ENCODE measurements around the gene FXYD5.

FXYD5 gene

DNA sequence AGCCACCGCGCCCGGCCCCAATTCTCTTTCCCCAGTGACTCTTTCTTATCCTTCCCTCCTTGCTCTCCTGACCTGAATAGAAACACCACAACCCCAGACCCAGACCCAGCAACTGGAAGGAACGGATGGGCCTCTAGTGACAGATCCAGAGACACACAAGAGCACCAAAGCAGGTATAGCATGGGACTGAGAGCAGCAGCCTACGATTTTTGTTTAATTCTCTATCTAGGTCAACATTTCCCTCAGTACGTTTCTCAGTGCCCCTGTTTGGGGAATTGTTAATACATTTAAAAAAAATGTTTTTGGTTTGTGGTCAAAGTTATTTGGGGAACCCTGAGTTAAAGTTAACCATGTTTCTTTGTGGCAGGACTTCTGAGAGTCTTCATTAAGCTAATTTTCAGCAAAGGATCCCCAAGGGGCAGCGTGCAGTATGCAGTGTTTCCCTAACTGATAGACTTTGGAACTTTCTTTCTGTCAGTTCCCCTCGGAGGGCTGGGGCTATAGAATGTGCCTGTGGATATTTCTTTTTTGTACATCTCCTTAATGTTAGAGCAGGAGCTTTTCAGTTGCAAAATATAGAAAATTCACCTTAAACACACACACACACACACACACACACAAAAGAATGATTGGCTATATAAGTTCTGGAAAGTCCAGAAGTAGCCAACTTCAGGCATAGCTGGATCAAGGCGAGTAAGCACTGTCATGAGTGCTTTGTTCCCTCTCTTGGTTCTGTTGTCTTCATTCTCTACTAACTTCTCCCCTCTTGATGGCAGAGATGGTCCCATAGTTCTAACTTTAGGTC, 6.3 kb downstream of the FXYD5 start:
- no peak overlapping the region for H3K4me3 ChIP-seq (ENCODE audit: low read length in 2 of 2)
- peaks cover 6 to 15% of the 10 kb centered on the region in 2 donors for H3K9me3 ChIP-seq (ENCODE audit: control insufficient read depth in 2 of 2, low read length in 2 of 2)
- H3K9ac ChIP-seq (ENCODE audit: low read length in 2 of 2) = no peak overlapping the region
- peaks cover 3 to 5% of the 10 kb centered on the region in 2 donors for H3K36me3 ChIP-seq (ENCODE audit: control insufficient read depth in 2 of 2, insufficient read depth in 2 of 2, low read length in 2 of 2)
- H3K27ac ChIP-seq (ENCODE audit: low read length) = no peak overlapping the region
- no peaks in the 10 kb centered on the region for H3K4me1 ChIP-seq (ENCODE audit: control insufficient read depth, insufficient read depth, low read length)
- peaks cover 5 to 6% of the 10 kb centered on the region in 2 donors for H3K27me3 ChIP-seq (ENCODE audit: control insufficient read depth in 1 of 2, insufficient read depth in 2 of 2, low read length in 2 of 2)

DNA sequence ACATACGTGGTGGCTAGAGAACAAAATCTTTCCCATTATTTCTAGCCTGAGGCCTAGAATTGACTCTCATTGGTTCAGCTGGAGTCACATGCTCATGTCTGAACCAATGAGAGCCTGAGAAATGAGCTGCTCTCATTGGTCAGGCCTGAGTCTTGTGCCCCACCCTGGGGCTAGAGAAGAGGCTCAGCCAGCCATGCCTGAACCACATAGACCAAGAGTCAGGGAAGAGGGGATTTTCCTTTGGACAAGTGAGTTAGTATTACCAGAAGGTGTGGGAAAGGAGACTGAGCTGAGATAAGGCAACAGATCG, 6.9 kb downstream of the FXYD5 start:
- Histone ChIP-seq H3K27ac (ENCODE audit: low read length) (no peak overlapping the region), H3K36me3 (ENCODE audit: control insufficient read depth in 2 of 2, insufficient read depth in 2 of 2, low read length in 2 of 2) (peaks cover 5 to 7% of the 10 kb centered on the region in 2 donors), H3K4me1 (ENCODE audit: control insufficient read depth, insufficient read depth, low read length) (no peaks in the 10 kb centered on the region), H3K9ac (ENCODE audit: low read length in 2 of 2) (no peak overlapping the region), H3K4me3 (ENCODE audit: low read length in 2 of 2) (no peak overlapping the region), H3K9me3 (ENCODE audit: control insufficient read depth in 2 of 2, low read length in 2 of 2) (peaks cover 11 to 19% of the 10 kb centered on the region in 2 donors), H3K27me3 (ENCODE audit: control insufficient read depth in 1 of 2, insufficient read depth in 2 of 2, low read length in 2 of 2) (peaks cover 2 to 3% of the 10 kb centered on the region in 2 donors)

DNA sequence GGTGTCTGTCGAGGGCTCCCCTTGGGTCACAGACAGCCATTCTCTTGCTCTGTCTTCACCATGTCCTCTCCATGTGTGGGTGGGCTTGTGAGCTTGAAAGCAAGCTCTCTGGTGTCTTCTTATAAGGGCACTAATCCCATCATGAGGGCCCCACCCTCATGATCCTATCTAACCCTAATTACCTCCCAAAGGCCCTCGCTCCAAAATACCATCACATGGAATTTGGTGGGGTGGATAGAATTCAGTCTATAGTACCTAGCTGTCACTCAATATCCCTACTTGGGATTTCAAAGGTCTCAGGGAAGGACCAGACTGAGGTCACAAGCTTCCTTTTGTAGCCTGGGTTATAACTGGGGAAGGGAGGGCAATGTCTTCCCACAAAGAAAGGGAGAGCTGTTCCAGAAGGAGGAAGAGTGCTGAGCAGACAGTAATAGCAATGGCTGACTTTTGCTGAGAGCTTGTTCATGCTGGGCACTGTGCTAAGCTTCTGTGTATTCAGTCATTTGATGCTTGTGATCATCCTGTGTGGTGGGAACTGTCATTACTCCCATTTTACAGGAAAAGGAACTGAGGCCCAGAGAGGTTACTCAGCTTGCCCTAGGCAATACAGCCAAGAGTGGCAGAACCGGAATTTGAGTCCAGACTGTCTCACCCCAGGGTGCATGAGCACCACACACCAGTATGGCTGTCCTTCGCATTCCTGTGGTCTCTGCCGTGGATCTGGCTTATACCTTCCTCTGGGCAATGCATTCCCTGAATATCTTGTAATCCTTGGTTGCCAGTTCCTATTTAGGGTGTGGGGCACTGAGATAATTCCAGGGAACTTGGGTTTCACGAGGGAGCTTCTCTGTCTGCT, 8.2 kb downstream of the FXYD5 start:
- peaks cover 17 to 22% of the 10 kb centered on the region in 2 donors for H3K9me3 ChIP-seq (ENCODE audit: control insufficient read depth in 2 of 2, low read length in 2 of 2)
- H3K4me1 ChIP-seq (ENCODE audit: control insufficient read depth, insufficient read depth, low read length) = no peaks in the 10 kb centered on the region
- H3K27me3 ChIP-seq (ENCODE audit: control insufficient read depth in 1 of 2, insufficient read depth in 2 of 2, low read length in 2 of 2) = peaks cover 0 to 2% of the 10 kb centered on the region in 2 donors
- no peak overlapping the region for H3K9ac ChIP-seq (ENCODE audit: low read length in 2 of 2)
- H3K27ac ChIP-seq (ENCODE audit: low read length) = no peak overlapping the region
- peaks cover 7 to 9% of the 10 kb centered on the region in 2 donors for H3K36me3 ChIP-seq (ENCODE audit: control insufficient read depth in 2 of 2, insufficient read depth in 2 of 2, low read length in 2 of 2)
- H3K4me3 ChIP-seq (ENCODE audit: low read length in 2 of 2) = no peak overlapping the region

DNA sequence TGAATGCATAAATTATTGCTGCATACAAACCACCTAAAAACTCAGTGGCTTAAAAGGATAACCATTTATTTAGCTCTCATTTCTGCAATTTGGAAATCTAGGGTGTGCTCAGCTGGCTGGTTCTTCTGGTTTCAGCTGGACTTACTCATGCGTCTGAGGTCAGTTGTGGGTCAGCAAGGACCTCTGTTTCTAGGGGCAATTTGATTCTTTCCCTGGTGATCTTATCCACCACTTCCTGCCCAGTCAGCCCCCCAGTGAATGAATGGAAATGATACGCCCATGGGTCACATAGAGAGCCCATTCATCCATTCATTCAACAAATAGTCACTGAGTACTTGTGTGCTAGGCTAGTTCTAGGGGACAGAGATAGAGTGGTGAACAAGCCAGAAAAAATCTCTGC, 9.9 kb downstream of the FXYD5 start:
- H3K27ac ChIP-seq (ENCODE audit: low read length) = no peak overlapping the region
- no peak overlapping the region for H3K9ac ChIP-seq (ENCODE audit: low read length in 2 of 2)
- H3K36me3 ChIP-seq (ENCODE audit: control insufficient read depth in 2 of 2, insufficient read depth in 2 of 2, low read length in 2 of 2) = peaks cover 7 to 9% of the 10 kb centered on the region in 2 donors
- H3K27me3 ChIP-seq (ENCODE audit: control insufficient read depth in 1 of 2, insufficient read depth in 2 of 2, low read length in 2 of 2) = peaks cover 2% of the 10 kb centered on the region in 2 donors
- H3K4me3 ChIP-seq (ENCODE audit: low read length in 2 of 2) = no peak overlapping the region
- no peaks in the 10 kb centered on the region for H3K4me1 ChIP-seq (ENCODE audit: control insufficient read depth, insufficient read depth, low read length)
- peaks cover 17 to 22% of the 10 kb centered on the region in 2 donors for H3K9me3 ChIP-seq (ENCODE audit: control insufficient read depth in 2 of 2, low read length in 2 of 2)

DNA sequence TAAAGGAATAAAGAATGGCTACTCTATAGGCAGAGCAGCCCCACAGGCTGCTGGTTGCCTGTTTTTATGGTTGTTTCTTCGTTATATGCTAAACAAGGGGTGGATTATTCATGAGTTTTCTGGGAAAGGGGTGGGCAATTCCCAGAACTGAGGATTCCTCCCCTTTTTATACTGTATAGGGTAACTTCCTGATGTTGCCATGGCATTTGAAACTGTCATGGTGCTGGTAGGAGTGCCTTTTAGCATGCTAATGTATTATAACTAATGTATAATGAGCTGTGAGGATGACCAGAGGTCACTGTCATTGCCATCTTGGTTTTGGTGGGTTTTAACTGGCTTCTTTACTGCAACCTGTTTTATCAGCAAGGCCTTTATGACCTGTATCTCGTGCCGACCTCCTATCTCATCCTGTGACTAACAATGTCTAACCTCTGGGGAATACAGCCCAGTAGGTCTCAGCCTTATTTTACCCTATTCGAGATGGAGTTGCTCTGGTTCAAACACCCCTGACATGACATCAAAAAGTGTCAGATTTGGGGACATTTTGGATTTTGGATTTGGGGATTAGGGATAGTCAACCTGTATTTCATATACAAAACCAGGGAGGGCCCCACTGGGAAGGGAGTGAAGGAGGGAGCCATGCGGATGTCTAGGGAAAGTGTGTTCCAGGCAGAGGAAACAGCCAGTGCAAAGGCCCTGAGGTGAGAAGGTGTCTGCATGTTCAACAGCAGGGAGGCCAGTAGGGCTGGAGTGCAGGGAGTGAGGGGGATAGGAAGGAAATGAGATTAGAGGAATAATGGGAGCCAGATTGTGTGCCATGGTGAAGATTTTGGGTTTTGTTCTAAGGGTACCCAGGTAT, 10.9 kb downstream of the FXYD5 start:
- Histone ChIP-seq H3K27ac (ENCODE audit: low read length) (no peak overlapping the region), H3K27me3 (ENCODE audit: control insufficient read depth in 1 of 2, insufficient read depth in 2 of 2, low read length in 2 of 2) (peaks cover 2% of the 10 kb centered on the region in 2 donors), H3K36me3 (ENCODE audit: control insufficient read depth in 2 of 2, insufficient read depth in 2 of 2, low read length in 2 of 2) (peaks cover 7 to 9% of the 10 kb centered on the region in 2 donors), H3K4me1 (ENCODE audit: control insufficient read depth, insufficient read depth, low read length) (no peaks in the 10 kb centered on the region), H3K9ac (ENCODE audit: low read length in 2 of 2) (no peak overlapping the region), H3K4me3 (ENCODE audit: low read length in 2 of 2) (no peak overlapping the region), H3K9me3 (ENCODE audit: control insufficient read depth in 2 of 2, low read length in 2 of 2) (peaks cover 17 to 22% of the 10 kb centered on the region in 2 donors)

DNA sequence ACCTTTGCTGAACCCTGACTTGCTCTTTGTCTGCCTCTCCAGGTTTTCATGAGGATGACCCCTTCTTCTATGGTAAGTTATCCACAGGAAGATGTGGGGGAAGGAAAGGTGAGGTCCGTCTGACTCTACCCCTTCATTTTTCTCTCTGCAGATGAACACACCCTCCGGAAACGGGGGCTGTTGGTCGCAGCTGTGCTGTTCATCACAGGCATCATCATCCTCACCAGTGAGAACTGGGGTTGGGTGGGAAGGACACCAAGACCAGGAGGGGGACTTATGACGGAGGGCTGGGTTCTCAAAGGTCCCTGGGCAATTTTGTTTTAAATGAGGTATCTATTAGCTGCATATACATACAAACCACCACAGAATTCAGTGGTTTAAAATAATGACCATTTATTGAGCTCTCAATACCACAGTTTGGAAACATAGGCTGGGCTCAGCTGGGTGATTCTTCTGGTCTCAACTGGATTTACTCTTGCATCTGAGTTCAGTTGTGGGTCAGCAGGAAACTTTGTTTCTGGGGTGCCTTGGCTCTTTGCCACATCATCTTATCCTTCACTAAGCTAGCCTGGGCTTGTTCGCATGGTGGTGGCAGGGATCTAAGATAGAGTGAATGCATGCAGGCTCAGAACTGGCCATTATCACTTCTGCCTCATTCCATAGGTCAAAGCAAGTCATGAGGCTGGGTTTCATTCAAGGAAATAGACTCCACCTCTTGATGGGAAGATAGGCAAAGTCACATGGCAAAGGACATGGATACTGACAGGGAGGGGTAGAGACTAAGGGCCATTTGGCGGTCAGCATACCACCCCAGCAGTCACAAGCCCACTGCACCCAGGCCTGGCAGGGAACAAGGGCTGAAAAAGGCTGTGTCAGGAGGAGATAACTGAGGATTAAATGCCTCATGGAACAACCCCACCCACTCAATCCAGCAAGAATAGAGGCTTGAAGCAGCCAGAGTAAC, 11.8 kb downstream of the FXYD5 start:
- Histone ChIP-seq H3K36me3 (ENCODE audit: control insufficient read depth in 2 of 2, insufficient read depth in 2 of 2, low read length in 2 of 2) (peaks cover 7 to 9% of the 10 kb centered on the region in 2 donors), H3K27ac (ENCODE audit: low read length) (no peak overlapping the region), H3K4me3 (ENCODE audit: low read length in 2 of 2) (no peak overlapping the region), H3K9ac (ENCODE audit: low read length in 2 of 2) (no peak overlapping the region), H3K27me3 (ENCODE audit: control insufficient read depth in 1 of 2, insufficient read depth in 2 of 2, low read length in 2 of 2) (peaks cover under 1 to 2% of the 10 kb centered on the region in 2 donors), H3K9me3 (ENCODE audit: control insufficient read depth in 2 of 2, low read length in 2 of 2) (peaks cover 17 to 22% of the 10 kb centered on the region in 2 donors), H3K4me1 (ENCODE audit: control insufficient read depth, insufficient read depth, low read length) (no peaks in the 10 kb centered on the region)

DNA sequence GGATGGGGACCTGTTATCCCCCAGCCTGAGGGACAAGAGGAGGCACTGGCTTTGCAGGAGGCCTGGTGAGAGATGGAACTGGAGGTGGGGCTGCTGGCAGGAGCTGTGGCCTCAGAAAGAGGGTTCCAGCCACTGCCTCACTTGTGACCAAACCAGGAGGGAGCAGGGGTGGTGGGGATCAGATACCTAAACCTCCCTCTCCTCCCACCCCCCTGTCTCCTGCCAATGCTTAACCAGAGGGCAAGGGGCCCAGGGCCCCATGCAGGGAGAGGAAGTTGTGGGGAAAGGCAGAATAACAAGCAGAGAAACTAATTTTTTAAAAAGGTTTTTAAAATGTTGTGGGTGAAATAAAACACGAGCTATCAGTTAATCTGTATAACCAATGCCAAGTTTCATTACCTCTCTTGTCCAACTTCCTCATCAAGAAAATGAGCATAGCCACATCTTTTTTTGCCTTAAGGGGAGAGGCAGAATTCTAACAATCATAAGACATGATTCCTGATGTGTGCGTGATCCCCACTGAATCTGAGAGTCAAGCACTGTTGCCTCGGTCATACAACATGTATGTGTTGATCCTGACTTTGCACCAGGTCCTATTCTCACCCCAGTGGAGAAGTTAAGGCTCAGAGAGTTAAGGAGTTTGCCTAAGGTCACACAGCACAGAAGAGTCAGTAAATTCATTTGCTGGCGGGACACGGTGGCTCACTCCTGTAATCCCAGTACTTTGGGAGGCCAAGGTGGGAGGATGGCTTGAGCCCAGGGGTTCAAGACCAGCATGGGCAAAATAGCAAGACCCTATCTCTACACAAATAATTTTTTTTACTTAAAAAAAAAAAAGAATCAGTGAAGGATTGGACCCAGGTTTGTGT, 12.9 kb downstream of the FXYD5 start:
- no peak overlapping the region for H3K27ac ChIP-seq (ENCODE audit: low read length)
- peaks cover 0 to 2% of the 10 kb centered on the region in 2 donors for H3K27me3 ChIP-seq (ENCODE audit: control insufficient read depth in 1 of 2, insufficient read depth in 2 of 2, low read length in 2 of 2)
- H3K4me3 ChIP-seq (ENCODE audit: low read length in 2 of 2) = no peak overlapping the region
- no peak overlapping the region for H3K9ac ChIP-seq (ENCODE audit: low read length in 2 of 2)
- peaks cover 5 to 9% of the 10 kb centered on the region in 2 donors for H3K36me3 ChIP-seq (ENCODE audit: control insufficient read depth in 2 of 2, insufficient read depth in 2 of 2, low read length in 2 of 2)
- H3K9me3 ChIP-seq (ENCODE audit: control insufficient read depth in 2 of 2, low read length in 2 of 2) = peaks cover 14 to 20% of the 10 kb centered on the region in 2 donors
- no peaks in the 10 kb centered on the region for H3K4me1 ChIP-seq (ENCODE audit: control insufficient read depth, insufficient read depth, low read length)

DNA sequence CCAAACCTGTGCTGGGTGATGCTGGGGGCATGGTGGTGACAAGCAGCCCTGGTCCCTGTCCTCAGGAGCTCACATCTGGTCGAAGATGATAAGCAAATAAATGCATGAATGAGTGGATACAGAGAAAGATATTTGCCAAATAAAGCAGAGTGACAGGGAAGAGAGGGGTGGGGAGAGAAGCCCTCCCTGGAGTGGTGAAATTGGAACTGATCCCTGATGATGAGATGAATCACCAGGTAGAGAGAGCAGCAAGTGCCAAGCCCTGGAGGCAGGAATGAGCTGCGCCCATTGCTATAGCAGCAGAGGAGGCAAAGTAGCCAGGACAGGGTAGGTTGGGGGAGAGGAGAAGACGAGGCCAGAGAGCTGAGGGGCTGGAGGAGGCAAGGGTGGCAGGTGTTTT, 13.7 kb downstream of the FXYD5 start:
- Histone ChIP-seq H3K4me3 (ENCODE audit: low read length in 2 of 2) (no peak overlapping the region), H3K27me3 (ENCODE audit: control insufficient read depth in 1 of 2, insufficient read depth in 2 of 2, low read length in 2 of 2) (peaks cover 0 to 2% of the 10 kb centered on the region in 2 donors), H3K36me3 (ENCODE audit: control insufficient read depth in 2 of 2, insufficient read depth in 2 of 2, low read length in 2 of 2) (peaks cover 4 to 9% of the 10 kb centered on the region in 2 donors), H3K9me3 (ENCODE audit: control insufficient read depth in 2 of 2, low read length in 2 of 2) (peaks cover 14 to 17% of the 10 kb centered on the region in 2 donors), H3K4me1 (ENCODE audit: control insufficient read depth, insufficient read depth, low read length) (no peaks in the 10 kb centered on the region), H3K27ac (ENCODE audit: low read length) (no peak overlapping the region), H3K9ac (ENCODE audit: low read length in 2 of 2) (no peak overlapping the region)

Measured in stomach smooth muscle (tissue), 2 donors.